Bronchial epithelial cell (primary cell): Measurements from ENCODE around the gene GOSR2. TPM values are rescaled to one million over a fixed set of nuclear protein-coding genes. Genes with fewer than 3 reads are reported as not detected.
A peak's percentile ranks its signal among the peaks of the same experiment; 100 is the strongest.
"Not testable (repeated sequence)": the region's sequence is repeated elsewhere in the genome, so short reads cannot be mapped to it uniquely, and the experiment has no call there.

Experiments
- DNase-seq: peaks from one replicate; pipeline ENCODE4 v3.0.0-alpha.2; 2010; ENCODE audit warnings: low read depth
- FAIRE-seq: peaks from 2 replicates; lab custom pipeline; 2011; peaks lifted over from hg19 to GRCh38; lab: Jason Lieb, UNC
- H3K27me3 ChIP-seq: 2 replicates; pipeline ENCODE4 v1.5.1; 2011; ENCODE audit warnings: low read length; ENCODE audit not compliant: control insufficient read depth, insufficient read depth
- H3K36me3 ChIP-seq: 2 replicates; pipeline ENCODE4 v1.5.1; 2011; ENCODE audit warnings: low read length; ENCODE audit not compliant: control insufficient read depth, insufficient read depth
- H3K4me3 ChIP-seq: 2 replicates; pipeline ENCODE4 v1.5.1; 2011; ENCODE audit warnings: mild to moderate bottlenecking, low read depth, low read length, control low read depth
- CTCF ChIP-seq: IDR thresholded peaks from 2 replicates; pipeline ENCODE4 v1.5.1; 2011; ENCODE audit warnings: mild to moderate bottlenecking, moderate library complexity, low read length, control low read depth, inconsistent platforms; ENCODE audit not compliant: insufficient read depth, severe bottlenecking
- total RNA-seq: library from RNA; depleted of rRNA; stranded (reverse); fragments of >200 nt; gene quantifications from 2 replicates; pipeline ENCODE4 v1.2.1, GENCODE V29; 2014

The GOSR2 gene
- total RNA-seq, 1 donor from 2014 or later: 37.6 TPM

- TF ChIP-seq CTCF: no peak
- H3K4me3 ChIP-seq: no peak overlapping the region
- H3K36me3 ChIP-seq: no peaks in the 10 kb centered on the region
- FAIRE-seq (no peak), DNase-seq (no peak)
- H3K27me3 ChIP-seq: peaks cover 4% of the 10 kb centered on the region
These were observed 61.4 kb downstream of the GOSR2 start for GRCh38 chr17:46984341-46984740.

GRCh38 chr17:46984892-46985291, 61.9 kb downstream of the GOSR2 start:
- no peak for TF ChIP-seq CTCF
- DNase-seq: no peak
- no peak overlapping the region for H3K4me3 ChIP-seq

GRCh38 chr17:46986366-46986765, 63.4 kb downstream of the GOSR2 start:
- no peak for TF ChIP-seq CTCF
- DNase-seq (no peak), FAIRE-seq (no peak)
- no peaks in the 10 kb centered on the region for H3K27me3 ChIP-seq
- no peak overlapping the region for H3K4me3 ChIP-seq
- no peaks in the 10 kb centered on the region for H3K36me3 ChIP-seq

More at GRCh38 chr17:46984892-46985291, 61.9 kb downstream of the GOSR2 start:
- Histone ChIP-seq H3K36me3 (no peaks in the 10 kb centered on the region), H3K27me3 (peaks cover 2% of the 10 kb centered on the region)
- peak; percentile 81 for FAIRE-seq

- not testable (repeated sequence) for FAIRE-seq, H3K4me3 ChIP-seq
These were observed 65.0 kb downstream of the GOSR2 start for GRCh38 chr17:46987927-46988326.

GRCh38 chr17:46989637-46990431, 66.9 kb downstream of the GOSR2 start:
- Histone ChIP-seq H3K4me3 (no peak overlapping the region), H3K36me3 (no peaks in the 10 kb centered on the region), H3K27me3 (no peaks in the 10 kb centered on the region)
- TF ChIP-seq CTCF: no peak
- no peak for DNase-seq
- FAIRE-seq: no peak

More at GRCh38 chr17:46987927-46988326, 65.0 kb downstream of the GOSR2 start:
- not testable (repeated sequence) for H3K36me3 ChIP-seq, H3K27me3 ChIP-seq, DNase-seq

GRCh38 chr17:46991617-46992016, 68.7 kb downstream of the GOSR2 start:
- H3K36me3 ChIP-seq: no peaks in the 10 kb centered on the region
- FAIRE-seq (no peak), DNase-seq (no peak)
- TF ChIP-seq CTCF: no peak
- no peak overlapping the region for H3K4me3 ChIP-seq
- no peaks in the 10 kb centered on the region for H3K27me3 ChIP-seq

Other genes with a start within 250 kb of the GOSR2 start
- 0.79 and 1.0 TPM in 2 replicates for gene WNT3, start 104.5 kb upstream of the GOSR2 start, total RNA-seq
- not detected in 2 replicates for gene WNT9B, start 71.6 kb upstream of the GOSR2 start, total RNA-seq
- not detected in 2 replicates for gene RPRML, start 56.1 kb downstream of the GOSR2 start, total RNA-seq